Muscle of leg (tissue), 16 donors: Measurements from ENCODE around the gene PRC1. TPM values are rescaled to one million over a fixed set of nuclear protein-coding genes. Genes with fewer than 3 reads are reported as not detected.

Experiments used
- DNase-seq: peaks from one replicate; pipeline ENCODE4 v3.0.0; 2013
- H3K27ac ChIP-seq: one replicate; pipeline ENCODE4 v1.5.1; 2013; ENCODE audit warnings: mild to moderate bottlenecking, low read length, control low read depth
- H3K27me3 ChIP-seq: one replicate; pipeline ENCODE4 v1.6.1; 2013; ENCODE audit warnings: low read length; ENCODE audit not compliant: control insufficient read depth, insufficient read depth
- H3K36me3 ChIP-seq: one replicate; pipeline ENCODE4 v1.6.1; 2013; ENCODE audit warnings: low read length; ENCODE audit not compliant: control insufficient read depth, insufficient read depth
- H3K4me1 ChIP-seq: one replicate; pipeline ENCODE4 v1.6.1; 2013; ENCODE audit warnings: low read length; ENCODE audit not compliant: control insufficient read depth, insufficient read depth
- H3K4me3 ChIP-seq: one replicate; pipeline ENCODE4 v1.5.1; 2013; ENCODE audit warnings: low read length, control low read depth
- H3K9me3 ChIP-seq: replicated peaks from 2 replicates; pipeline ENCODE4 v1.6.1; 2013; ENCODE audit warnings: low read depth, low read length; ENCODE audit not compliant: control insufficient read depth
- WGBS: methylation state at CpG from one replicate; pipeline ENCODE4 v1.1.5; 2013; ENCODE audit warnings: missing lambda C conversion rate; ENCODE audit not compliant: insufficient coverage; 5-methylcytosine and 5-hydroxymethylcytosine counted together
- long read RNA-seq, 11 donors: transcript quantifications; one replicate each; lab custom pipeline, GENCODE V29; 2026
- polyA plus RNA-seq, 8 donors: library from polyadenylated mRNA; unstranded; fragments of 120-200 nt; gene quantifications; one replicate each; pipeline versions ENCODE4 v1.2.1 to v1.2.3, GENCODE V29; 2013; ENCODE audit warnings: inconsistent platforms in 1 of 8, low replicate concordance in 1 of 8; ENCODE audit not compliant: insufficient read length in 8 of 8, insufficient read depth in 1 of 8
- total RNA-seq: library from RNA; stranded (reverse); fragments of 120-200 nt; gene quantifications from one replicate; pipeline ENCODE4 v1.2.4, GENCODE V29; 2013

Gene PRC1, protein sequence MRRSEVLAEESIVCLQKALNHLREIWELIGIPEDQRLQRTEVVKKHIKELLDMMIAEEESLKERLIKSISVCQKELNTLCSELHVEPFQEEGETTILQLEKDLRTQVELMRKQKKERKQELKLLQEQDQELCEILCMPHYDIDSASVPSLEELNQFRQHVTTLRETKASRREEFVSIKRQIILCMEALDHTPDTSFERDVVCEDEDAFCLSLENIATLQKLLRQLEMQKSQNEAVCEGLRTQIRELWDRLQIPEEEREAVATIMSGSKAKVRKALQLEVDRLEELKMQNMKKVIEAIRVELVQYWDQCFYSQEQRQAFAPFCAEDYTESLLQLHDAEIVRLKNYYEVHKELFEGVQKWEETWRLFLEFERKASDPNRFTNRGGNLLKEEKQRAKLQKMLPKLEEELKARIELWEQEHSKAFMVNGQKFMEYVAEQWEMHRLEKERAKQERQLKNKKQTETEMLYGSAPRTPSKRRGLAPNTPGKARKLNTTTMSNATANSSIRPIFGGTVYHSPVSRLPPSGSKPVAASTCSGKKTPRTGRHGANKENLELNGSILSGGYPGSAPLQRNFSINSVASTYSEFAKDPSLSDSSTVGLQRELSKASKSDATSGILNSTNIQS
- total RNA-seq (44.2 TPM), polyA plus RNA-seq (10 to 100 TPM; 38.3 to 68.2 (median 52.2) TPM)
- long read RNA-seq, donor 1, partial matches to known transcripts, result 0 of 2 reads
- long read RNA-seq, donor 1, other reads (novel, unspliced or antisense), result 0 of 2 reads
- long read RNA-seq, donor 2, result 0 reads
- long read RNA-seq, donor 3, partial matches to known transcripts, result 9 of 11 reads
- long read RNA-seq, donor 3, other reads (novel, unspliced or antisense), result 0 of 11 reads
- long read RNA-seq, donor 4, partial matches to known transcripts, result 0 of 2 reads
- long read RNA-seq, donor 4, other reads (novel, unspliced or antisense), result 0 of 2 reads
- long read RNA-seq, donor 5, full-length matches to known transcripts, result 4 of 17 reads
- long read RNA-seq, donor 5, partial matches to known transcripts, result 13 of 17 reads
- long read RNA-seq, donor 5, other reads (novel, unspliced or antisense), result 0 of 17 reads
- long read RNA-seq, donor 6, full-length matches to known transcripts, result 3 of 11 reads
- long read RNA-seq, donor 6, partial matches to known transcripts, result 8 of 11 reads
- long read RNA-seq, donor 6, other reads (novel, unspliced or antisense), result 0 of 11 reads
- long read RNA-seq, donor 7, full-length matches to known transcripts, result 2 of 13 reads
- long read RNA-seq, donor 7, partial matches to known transcripts, result 11 of 13 reads
- long read RNA-seq, donor 7, other reads (novel, unspliced or antisense), result 0 of 13 reads
- long read RNA-seq, donor 8, partial matches to known transcripts, result 0 of 2 reads
- long read RNA-seq, donor 8, other reads (novel, unspliced or antisense), result 0 of 2 reads
- long read RNA-seq, donor 9, partial matches to known transcripts, result 5 of 6 reads
- long read RNA-seq, donor 9, other reads (novel, unspliced or antisense), result 0 of 6 reads
- long read RNA-seq, donor 10, partial matches to known transcripts, result 6 of 6 reads
- long read RNA-seq, donor 10, other reads (novel, unspliced or antisense), result 0 of 6 reads
- long read RNA-seq, donor 11, full-length matches to known transcripts, result 6 of 6 reads
- long read RNA-seq, donor 11, partial matches to known transcripts, result 0 of 6 reads
- long read RNA-seq, donor 11, other reads (novel, unspliced or antisense), result 0 of 6 reads

DNA sequence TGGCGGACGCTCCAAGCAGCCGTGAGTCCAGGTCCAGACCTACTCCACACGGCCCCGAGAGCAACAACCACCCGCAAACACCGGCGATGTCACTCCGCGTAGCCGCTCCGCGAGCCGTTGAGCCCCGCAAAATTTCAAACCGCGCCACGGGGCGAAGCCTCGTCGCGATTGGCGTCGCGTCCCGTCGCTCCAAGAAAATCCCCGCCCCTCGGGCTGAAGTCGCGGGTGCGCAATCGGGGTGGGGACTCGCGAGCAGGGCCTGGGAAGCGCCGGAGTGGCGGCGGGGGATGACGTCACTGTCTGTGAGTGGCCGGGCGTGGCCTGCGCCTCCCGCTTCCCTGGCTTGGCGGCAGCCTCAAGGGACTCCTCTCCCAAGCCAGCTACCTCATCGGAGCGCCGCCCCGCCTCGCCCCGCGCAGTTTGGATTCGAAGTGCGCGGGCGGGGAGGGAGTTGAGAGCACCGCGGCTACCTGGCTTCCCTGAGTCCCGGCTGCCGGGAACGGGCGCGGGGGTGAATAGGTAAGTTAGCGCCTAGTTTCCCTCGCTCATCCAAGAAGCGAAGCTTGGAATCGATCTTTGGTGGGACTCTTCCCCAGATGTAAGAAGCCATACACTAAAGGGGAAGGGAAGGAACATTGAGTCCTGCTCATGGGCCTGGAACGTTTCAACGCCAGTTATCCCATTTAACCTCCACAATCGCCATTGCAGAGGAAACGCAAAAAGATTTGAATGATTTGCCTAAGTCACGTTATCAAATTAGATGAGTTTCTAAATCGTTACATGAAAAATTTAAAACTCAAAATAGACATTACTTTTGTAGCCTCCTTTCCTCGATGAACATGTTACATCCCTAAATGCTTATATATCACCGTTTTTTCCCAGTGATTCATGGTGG lies at the start of gene PRC1:
Gene PRC1, minus strand, starts transcription at position 119 of the 895 bp plus-strand sequence. Its CDS starts 118 bp downstream, at position 1.
- peak within 1 kb of the TSS; percentile 93 for H3K27ac ChIP-seq
- peak; percentile 99 for DNase-seq
- H3K36me3 ChIP-seq, result peaks cover 22% of the 10 kb centered on the region
- H3K27me3 ChIP-seq, result no peaks in the 10 kb centered on the region
- WGBS, result 0% methylated on average over 67 of the region's 75 CpGs
- no peaks in the 10 kb centered on the region for H3K9me3 ChIP-seq
- H3K4me1 ChIP-seq, result peaks cover 7% of the 10 kb centered on the region
- peak within 1 kb of the TSS; percentile 99 for H3K4me3 ChIP-seq

DNA sequence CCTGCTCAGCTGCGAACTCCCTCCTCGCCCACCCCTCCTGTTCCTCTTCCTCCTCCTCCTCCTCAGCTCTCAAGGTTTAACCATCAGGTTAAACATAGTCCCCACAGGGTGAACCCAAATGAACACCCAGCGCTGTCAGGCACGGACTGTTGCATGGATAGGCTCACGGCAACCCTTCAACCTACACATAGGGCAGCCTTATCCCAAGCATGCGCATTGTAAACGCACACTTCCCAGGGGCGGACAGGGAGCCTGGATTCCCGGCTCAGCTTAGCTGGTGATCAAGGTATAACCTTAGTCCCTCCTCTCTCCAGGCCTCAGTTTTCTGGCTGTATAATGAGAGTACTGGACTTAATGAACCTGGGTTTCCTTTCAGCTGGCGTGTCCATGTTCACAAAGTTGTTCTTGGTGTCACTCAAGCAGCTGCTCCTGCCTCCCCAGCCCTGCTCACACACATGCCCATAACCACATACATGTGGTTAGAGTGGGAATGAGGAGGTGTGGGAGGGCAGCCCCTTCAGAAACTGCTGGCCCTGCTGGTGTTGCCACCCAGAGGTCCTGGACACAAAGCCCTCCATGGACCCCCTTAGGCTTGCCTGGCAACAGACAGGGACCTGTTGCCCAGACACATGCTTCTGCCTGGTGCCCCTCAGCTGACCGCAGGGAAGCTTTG lies 49.0 kb upstream of the PRC1 start:
- H3K9me3 ChIP-seq, result no peaks in the 10 kb centered on the region
- no peaks in the 10 kb centered on the region for H3K36me3 ChIP-seq
- H3K4me1 ChIP-seq, result no peaks in the 10 kb centered on the region
- no peak for DNase-seq
- WGBS, result 84% methylated on average over 4 of the region's 11 CpGs
- H3K27ac ChIP-seq, result no peak overlapping the region
- H3K4me3 ChIP-seq, result no peak overlapping the region
- H3K27me3 ChIP-seq, result peaks cover under 1% of the 10 kb centered on the region

DNA sequence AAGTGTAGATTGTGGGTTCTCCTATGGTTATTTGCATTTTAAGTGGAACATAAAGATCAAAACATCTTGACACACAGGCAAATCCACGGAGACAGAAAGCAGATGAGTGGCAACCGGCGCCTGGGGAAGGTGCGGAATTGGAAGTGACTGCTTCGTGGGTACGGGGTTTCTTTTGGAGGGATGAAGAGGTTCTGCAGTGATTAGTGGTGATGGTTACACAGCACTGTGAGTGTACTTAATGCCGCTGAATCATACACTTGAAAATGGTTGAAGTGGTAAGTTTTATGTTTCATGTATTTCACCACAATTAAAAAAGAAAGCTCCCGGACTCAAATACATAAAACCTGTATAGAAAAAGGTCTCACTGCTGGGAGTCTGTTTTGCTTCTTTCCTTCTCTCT lies 46.5 kb upstream of the PRC1 start:
- Histone ChIP-seq H3K4me3 (no peak overlapping the region), H3K9me3 (no peaks in the 10 kb centered on the region), H3K36me3 (no peaks in the 10 kb centered on the region), H3K27me3 (no peaks in the 10 kb centered on the region), H3K27ac (no peak overlapping the region), H3K4me1 (no peaks in the 10 kb centered on the region)
- DNase-seq, result no peak
- WGBS, result 69% methylated on average over 5 of the region's 8 CpGs

DNA sequence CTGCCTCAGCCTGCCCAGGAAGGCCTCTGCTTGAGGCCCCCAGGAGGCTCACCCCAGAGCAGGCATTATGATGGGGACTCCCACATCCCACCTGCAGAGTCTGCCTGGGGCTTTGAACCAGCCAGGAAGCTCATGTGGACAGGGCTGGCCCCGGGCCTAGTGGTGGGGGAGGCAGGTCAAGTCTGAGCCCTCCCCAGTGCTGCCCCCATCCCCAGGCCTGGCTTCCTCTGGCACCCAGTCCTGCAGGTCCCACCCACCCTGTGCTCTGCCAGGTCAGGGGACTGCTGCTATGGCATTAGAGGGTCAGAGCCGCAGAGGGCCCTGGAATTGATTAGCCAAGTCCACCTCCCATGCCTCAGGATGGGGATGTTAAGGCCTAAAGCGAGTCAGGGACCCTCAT lies 45.7 kb upstream of the PRC1 start:
- Histone ChIP-seq H3K27me3 (peaks cover under 1% of the 10 kb centered on the region), H3K27ac (no peak overlapping the region), H3K4me1 (no peaks in the 10 kb centered on the region), H3K36me3 (no peaks in the 10 kb centered on the region), H3K4me3 (no peak overlapping the region), H3K9me3 (no peaks in the 10 kb centered on the region)
- no peak for DNase-seq
- WGBS, result no CpG with 5 or more reads among the region's 3 CpGs

DNA sequence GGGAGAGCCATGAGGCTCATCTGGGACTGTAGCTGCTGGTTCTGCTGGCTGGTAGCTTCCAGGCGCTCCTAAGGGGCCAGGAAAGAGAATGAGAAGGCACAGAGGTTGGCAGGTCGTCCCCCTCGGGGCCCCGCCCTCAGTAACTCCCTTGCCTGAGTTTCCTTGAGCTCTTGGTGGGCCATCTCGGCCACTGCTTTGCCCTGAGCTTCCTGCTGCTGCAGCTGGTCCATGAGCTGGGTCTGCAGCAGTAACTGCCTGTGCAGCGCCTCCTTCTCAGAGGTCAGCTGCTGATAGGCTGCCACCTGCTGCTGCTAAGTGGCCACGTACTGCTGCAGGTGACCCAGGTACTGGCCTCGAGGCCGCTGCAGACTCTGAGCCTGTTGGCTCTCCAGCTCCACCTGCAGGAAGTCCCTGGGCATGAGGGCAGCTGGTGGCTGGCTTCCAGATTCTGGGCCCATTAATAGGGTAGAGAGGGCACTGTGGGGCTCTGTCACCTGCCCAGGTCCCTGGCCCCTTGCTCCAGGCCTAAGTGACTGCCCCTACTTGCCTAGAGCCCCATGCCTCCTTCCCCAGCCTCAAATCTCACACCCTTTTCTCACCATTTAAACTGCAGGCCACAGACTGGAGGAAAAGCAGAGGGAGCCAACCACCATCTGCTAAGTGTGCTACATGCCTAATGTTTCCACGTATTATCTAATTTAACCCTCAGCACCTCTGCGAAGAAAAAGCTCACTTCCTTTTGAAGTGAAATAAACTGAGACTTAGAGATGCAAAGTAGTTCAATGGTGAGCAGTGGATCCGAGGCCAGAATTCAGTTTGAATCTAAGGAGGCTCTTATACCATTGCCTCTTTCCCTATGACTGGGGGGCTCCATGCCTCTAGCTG lies 38.8 kb upstream of the PRC1 start:
- Histone ChIP-seq H3K27ac (no peak overlapping the region), H3K4me3 (no peak overlapping the region), H3K27me3 (peaks cover 8% of the 10 kb centered on the region), H3K9me3 (no peaks in the 10 kb centered on the region), H3K36me3 (no peaks in the 10 kb centered on the region), H3K4me1 (no peaks in the 10 kb centered on the region)
- peak; percentile 12 for DNase-seq
- 29% methylated on average over 10 of the region's 12 CpGs for WGBS

DNA sequence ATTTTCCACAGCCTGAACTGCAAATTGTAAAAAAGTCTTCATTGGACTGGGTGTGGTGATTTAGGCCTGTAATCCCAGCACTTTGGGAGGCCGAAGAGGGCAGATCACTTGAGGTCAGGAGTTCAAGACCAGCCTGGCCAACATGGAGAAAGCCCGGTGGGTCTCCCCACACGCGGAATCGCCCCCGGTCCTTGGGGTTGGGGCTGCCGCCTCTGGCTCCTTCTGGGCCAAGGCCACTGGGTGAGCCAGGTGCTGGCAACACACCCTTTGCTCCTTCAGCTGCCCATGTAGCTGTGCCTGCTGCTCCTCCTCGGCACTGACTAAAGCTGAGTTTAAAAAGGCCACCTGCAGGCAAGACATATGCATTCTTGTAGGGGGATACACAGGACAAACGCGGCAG lies 37.5 kb upstream of the PRC1 start:
- H3K27ac ChIP-seq, result no peak overlapping the region
- H3K4me1 ChIP-seq, result no peaks in the 10 kb centered on the region
- H3K36me3 ChIP-seq, result no peaks in the 10 kb centered on the region
- H3K4me3 ChIP-seq, result no peak overlapping the region
- no peaks in the 10 kb centered on the region for H3K9me3 ChIP-seq
- WGBS, result 78% methylated on average over 10 of the region's 10 CpGs
- DNase-seq, result no peak
- peaks cover 8% of the 10 kb centered on the region for H3K27me3 ChIP-seq

DNA sequence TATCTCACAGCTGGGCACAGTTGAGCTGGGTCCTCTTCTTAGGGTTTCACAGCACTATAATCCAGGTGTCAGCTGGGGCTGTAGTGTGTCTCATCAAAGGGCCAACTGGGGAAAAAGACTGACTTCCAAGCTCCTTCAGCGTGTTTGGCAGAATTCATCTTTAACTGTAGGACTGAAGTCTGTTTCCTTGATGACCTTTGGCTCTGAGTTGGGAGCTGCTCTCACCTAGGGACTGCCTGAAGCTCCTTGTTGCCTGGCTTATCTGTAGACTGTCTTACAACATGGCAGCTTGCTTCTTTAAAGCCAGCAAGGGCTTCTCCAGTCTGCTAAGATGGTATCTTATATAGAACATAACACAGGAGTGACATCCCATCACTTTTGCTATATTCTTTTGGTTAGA lies 33.3 kb upstream of the PRC1 start:
- no peak for DNase-seq
- H3K4me3 ChIP-seq, result no peak overlapping the region
- no peaks in the 10 kb centered on the region for H3K36me3 ChIP-seq
- no peaks in the 10 kb centered on the region for H3K27me3 ChIP-seq
- WGBS, result no CpG with 5 or more reads among the region's 1 CpG
- no peaks in the 10 kb centered on the region for H3K4me1 ChIP-seq
- no peak overlapping the region for H3K27ac ChIP-seq
- no peaks in the 10 kb centered on the region for H3K9me3 ChIP-seq

DNA sequence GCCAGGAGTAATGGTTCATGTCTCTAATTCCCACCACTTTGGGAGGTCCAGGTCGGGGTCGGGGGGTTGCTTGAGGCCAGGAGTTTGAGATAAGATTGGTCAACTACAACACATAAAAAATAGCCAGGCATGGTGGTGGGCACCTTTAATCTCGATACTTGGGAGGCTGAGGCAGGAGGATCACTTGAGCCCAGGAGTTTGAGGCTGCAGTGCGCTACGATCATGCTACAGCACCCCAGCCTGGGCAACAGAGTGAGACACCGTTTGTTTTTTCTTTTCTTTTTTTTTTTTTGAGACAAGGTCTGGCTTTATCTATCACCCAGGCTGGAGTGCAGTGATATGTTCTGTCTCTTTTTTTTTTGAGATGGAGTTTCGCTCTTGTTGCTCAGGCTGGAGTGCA lies 29.4 kb upstream of the PRC1 start:
- no peak for DNase-seq
- WGBS, result no CpG with 5 or more reads among the region's 7 CpGs
- Histone ChIP-seq H3K4me3 (no peak overlapping the region), H3K27me3 (no peaks in the 10 kb centered on the region), H3K27ac (no peak overlapping the region), H3K9me3 (no peaks in the 10 kb centered on the region), H3K4me1 (peaks cover 6% of the 10 kb centered on the region), H3K36me3 (no peaks in the 10 kb centered on the region)
